Cardiac muscle cell (in vitro differentiated cells and primary cell): ENCODE measurements around the gene XRCC4. TPM values are rescaled to one million over a fixed set of nuclear protein-coding genes. Genes with fewer than 3 reads are reported as not detected.

Experiments
- DNase-seq, 2 donors: peaks; one replicate each; pipeline versions ENCODE4 v3.0.0 to v3.0.0-alpha.2; 2010 to 2017; ENCODE audit warnings: low read depth in 1 of 2, low spot score in 1 of 2
- H3K27ac ChIP-seq: fragments of 200-600 bp; sonication (generic); 2 replicates; pipeline ENCODE4 v1.5.1; 2016
- H3K27me3 ChIP-seq: fragments of 200-600 bp; sonication (generic); 2 replicates; pipeline ENCODE4 v1.6.0; 2016; ENCODE audit warnings: control low read depth
- H3K36me3 ChIP-seq: fragments of 200-600 bp; sonication (generic); 2 replicates; pipeline ENCODE4 v1.5.1; 2016; ENCODE audit warnings: control low read depth
- H3K4me1 ChIP-seq: fragments of 200-600 bp; sonication (generic); 2 replicates; pipeline ENCODE4 v1.8.1; 2017; ENCODE audit warnings: low read depth, mild to moderate bottlenecking, mixed run types
- H3K4me3 ChIP-seq: fragments of 200-600 bp; sonication (generic); 2 replicates; pipeline ENCODE4 v1.5.1; 2016; ENCODE audit warnings: mild to moderate bottlenecking
- H3K9me3 ChIP-seq: fragments of 200-600 bp; sonication (generic); 2 replicates; pipeline ENCODE4 v1.5.1; 2017; ENCODE audit warnings: low read depth, mild to moderate bottlenecking, control low read depth
- polyA plus RNA-seq: library from polyadenylated mRNA; unstranded; fragments of >200 nt; fragmentation: Nextera tagmentation; extraction: Ambion mirVana; gene quantifications from 2 replicates; pipeline ENCODE4 v1.2.1, GENCODE V29; 2016
- total RNA-seq: library from RNA; depleted of rRNA; stranded (reverse); fragments of >200 nt; gene quantifications from 2 replicates; pipeline ENCODE4 v1.2.3, GENCODE V29; 2016
- TF ChIP-seq, protein P1 (sequence below): IDR thresholded peaks from 2 replicates; pipeline ENCODE4 v1.5.1; 2012; ENCODE audit warnings: low read depth, mild to moderate bottlenecking, low read length

The XRCC4 gene
- total and polyA plus RNA-seq, 2 experiments from 2014 or later: 9.7 to 19.2 TPM

DNA sequence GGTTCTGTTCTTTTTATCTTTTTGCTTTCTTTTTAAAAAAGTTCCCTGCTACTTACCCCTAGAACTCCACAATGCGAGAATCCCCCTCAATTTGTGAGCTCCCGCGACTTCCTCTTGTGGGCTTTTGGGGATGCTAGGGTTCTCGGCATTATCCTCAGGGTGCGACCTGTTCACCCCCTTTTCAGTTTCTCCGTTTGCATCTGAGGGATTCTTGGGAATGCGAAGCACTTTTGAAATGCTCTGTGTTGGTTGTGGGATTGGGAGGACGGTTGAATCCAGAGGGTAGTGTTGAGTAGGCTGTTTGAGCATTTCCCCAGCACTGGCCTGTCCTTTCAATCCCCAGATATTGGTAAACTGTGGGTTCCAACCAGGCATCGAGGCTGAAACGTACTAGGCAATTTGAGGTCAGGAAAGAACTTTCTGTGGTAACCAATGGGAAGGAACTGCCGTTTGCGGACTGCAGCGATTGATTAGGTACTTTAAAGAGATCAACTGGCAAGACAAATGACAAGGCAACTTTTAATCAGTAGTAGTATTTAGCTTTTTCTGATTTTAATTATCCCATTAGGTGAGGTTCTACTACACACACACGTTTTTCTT, 415 bp downstream of the XRCC4 start:
- Histone ChIP-seq H3K27ac (peak overlapping the region; percentile 89), H3K36me3 (no peaks in the 10 kb centered on the region), H3K4me3 (peak overlapping the region; percentile 86), H3K27me3 (no peaks in the 10 kb centered on the region), H3K9me3 (no peaks in the 10 kb centered on the region), H3K4me1 (peaks cover 7% of the 10 kb centered on the region)
- DNase-seq: peak; percentile 14 to 46
- TF ChIP-seq, protein P1, sequence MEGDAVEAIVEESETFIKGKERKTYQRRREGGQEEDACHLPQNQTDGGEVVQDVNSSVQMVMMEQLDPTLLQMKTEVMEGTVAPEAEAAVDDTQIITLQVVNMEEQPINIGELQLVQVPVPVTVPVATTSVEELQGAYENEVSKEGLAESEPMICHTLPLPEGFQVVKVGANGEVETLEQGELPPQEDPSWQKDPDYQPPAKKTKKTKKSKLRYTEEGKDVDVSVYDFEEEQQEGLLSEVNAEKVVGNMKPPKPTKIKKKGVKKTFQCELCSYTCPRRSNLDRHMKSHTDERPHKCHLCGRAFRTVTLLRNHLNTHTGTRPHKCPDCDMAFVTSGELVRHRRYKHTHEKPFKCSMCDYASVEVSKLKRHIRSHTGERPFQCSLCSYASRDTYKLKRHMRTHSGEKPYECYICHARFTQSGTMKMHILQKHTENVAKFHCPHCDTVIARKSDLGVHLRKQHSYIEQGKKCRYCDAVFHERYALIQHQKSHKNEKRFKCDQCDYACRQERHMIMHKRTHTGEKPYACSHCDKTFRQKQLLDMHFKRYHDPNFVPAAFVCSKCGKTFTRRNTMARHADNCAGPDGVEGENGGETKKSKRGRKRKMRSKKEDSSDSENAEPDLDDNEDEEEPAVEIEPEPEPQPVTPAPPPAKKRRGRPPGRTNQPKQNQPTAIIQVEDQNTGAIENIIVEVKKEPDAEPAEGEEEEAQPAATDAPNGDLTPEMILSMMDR: no peak

- no peak for DNase-seq
- TF ChIP-seq, protein P1: no peak
- Histone ChIP-seq H3K4me3 (no peak overlapping the region), H3K36me3 (no peaks in the 10 kb centered on the region), H3K27ac (no peak overlapping the region), H3K4me1 (peaks cover 7% of the 10 kb centered on the region), H3K27me3 (no peaks in the 10 kb centered on the region), H3K9me3 (no peaks in the 10 kb centered on the region)
Measured at GRCh38 chr5:83082750-83083149, 5.4 kb downstream of the XRCC4 start.

DNA sequence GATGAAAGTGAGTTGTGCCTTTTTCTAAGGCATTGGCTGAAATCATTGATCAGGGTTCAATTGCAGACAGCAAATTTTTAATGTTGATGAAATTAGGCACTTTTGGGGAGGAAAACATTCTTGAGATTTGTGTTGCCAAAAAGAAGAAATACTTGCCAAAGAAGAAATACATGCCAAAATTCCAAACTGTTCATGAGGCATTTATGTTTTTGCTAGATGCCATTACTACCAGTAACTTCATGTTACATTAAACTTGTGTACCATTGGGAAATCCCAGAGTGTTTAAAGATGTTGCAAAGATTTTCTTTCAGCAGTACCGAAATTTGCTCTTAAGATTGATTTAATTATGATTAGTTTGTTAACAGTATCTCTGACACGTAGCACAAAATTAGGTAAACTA, 7.0 kb downstream of the XRCC4 start:
- Histone ChIP-seq H3K4me3 (no peak overlapping the region), H3K4me1 (no peaks in the 10 kb centered on the region), H3K27ac (no peak overlapping the region), H3K36me3 (no peaks in the 10 kb centered on the region), H3K9me3 (no peaks in the 10 kb centered on the region), H3K27me3 (no peaks in the 10 kb centered on the region)
- TF ChIP-seq, protein P1: no peak
- DNase-seq: no peak

GRCh38 chr5:83085106-83085505, 7.8 kb downstream of the XRCC4 start:
- H3K27ac ChIP-seq: no peak overlapping the region
- no peak for DNase-seq
- no peaks in the 10 kb centered on the region for H3K27me3 ChIP-seq
- H3K4me1 ChIP-seq: no peaks in the 10 kb centered on the region
- no peak overlapping the region for H3K4me3 ChIP-seq
- H3K9me3 ChIP-seq: no peaks in the 10 kb centered on the region
- TF ChIP-seq, protein P1: no peak
- no peaks in the 10 kb centered on the region for H3K36me3 ChIP-seq

DNA sequence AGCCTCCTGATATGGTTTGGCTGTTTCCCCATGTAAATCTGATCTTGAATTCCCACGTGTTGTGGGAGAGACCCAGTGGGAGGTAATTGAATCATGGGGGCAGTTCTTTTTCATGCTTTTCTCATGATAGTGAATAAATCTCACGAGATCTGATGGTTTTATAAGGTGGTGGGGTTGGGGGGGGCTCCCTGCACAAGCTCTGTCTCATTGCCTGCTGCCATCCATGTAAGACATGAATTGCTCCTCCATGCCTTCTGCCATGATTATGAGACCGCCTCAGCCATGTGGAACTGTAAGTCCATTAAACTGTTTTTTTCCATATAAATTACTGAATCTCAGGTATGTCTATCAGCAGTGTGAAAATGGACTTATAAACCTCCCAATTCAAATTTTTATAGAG, 12.8 kb downstream of the XRCC4 start:
- Histone ChIP-seq H3K4me1 (no peaks in the 10 kb centered on the region), H3K36me3 (no peaks in the 10 kb centered on the region), H3K4me3 (no peak overlapping the region), H3K27ac (no peak overlapping the region), H3K9me3 (no peaks in the 10 kb centered on the region), H3K27me3 (no peaks in the 10 kb centered on the region)
- TF ChIP-seq, protein P1: no peak
- no peak for DNase-seq
